ENCODE data around the gene HS3ST4. TPM values are rescaled to one million over a fixed set of nuclear protein-coding genes. Genes with fewer than 3 reads are reported as not detected.

HS3ST4 gene
- polyA plus RNA-seq, 1 donor (not counting 4 experiments of a cell fraction or from before 2014, with no cell fraction given): not detected

DNA sequence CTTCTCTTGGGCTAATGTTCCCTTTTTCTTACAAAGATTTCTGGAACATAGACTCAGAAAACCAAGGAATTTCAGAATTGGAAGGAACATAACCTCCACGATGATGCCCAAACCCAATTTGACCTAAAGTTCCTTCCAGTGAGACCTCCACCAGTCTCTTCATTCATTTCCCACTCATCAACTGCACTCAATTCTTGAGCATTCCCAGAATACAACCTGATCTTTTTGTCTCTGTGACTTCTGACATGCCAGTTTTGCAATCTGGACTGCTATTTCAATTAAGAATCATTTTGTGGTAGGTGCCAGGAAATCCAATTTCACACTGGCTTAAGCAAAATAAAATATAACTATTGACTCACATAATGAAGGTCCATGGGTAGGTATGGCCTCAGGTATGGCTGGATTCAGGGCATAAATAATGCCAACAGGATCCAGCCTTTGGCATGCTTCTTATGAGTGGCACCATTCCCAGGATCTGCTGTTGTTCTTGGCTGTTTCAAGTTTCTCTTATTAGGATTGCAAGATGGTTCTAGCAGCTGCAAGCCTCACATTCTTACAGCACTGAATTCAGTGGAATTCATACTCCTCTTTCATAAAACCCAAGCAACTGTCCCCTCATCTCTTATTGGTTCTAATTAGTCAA lies 184.3 kb downstream of the HS3ST4 start:
- Histone ChIP-seq H2AFZ (ENCODE audit: control insufficient read depth, low read length) (no peak overlapping the region), H4K20me1 (ENCODE audit: control insufficient read depth, extremely low read depth, insufficient read depth, low read length) (no peaks in the 10 kb centered on the region), H3K9me3 (ENCODE audit: control insufficient read depth, low read depth, low read length) (peaks cover 2% of the 10 kb centered on the region), H3K9me1 (ENCODE audit: control insufficient read depth, extremely low read depth, insufficient read depth, low read length) (no peaks in the 10 kb centered on the region), H3K4me1 (ENCODE audit: control insufficient read depth, extremely low read depth, insufficient read depth, low read length) (no peaks in the 10 kb centered on the region), H3K9ac (ENCODE audit: control insufficient read depth, extremely low read depth, insufficient read depth, low read length) (no peak overlapping the region), H3K27me3 (ENCODE audit: control insufficient read depth, extremely low read depth, insufficient read depth, low read length) (no peaks in the 10 kb centered on the region), H3K4me3 (ENCODE audit: control insufficient read depth in 2 of 3, extremely low read depth in 1 of 3, insufficient read depth in 2 of 3, low read depth in 1 of 3, low read length in 3 of 3) (no peak overlapping the region), H3K79me2 (ENCODE audit: control insufficient read depth, insufficient read depth, low read length) (no peaks in the 10 kb centered on the region), H3K36me3 (ENCODE audit: control insufficient read depth in 2 of 2, extremely low read depth in 1 of 2, insufficient read depth in 2 of 2, low read length in 2 of 2) (no peaks in the 10 kb centered on the region), H3K4me2 (ENCODE audit: control insufficient read depth, extremely low read depth, insufficient read depth, low read depth, low read length) (no peak overlapping the region), H3K27ac (ENCODE audit: control insufficient read depth, insufficient read depth, low read length) (no peak overlapping the region)
- dilution Hi-C loops (cut with MboI; ENCODE audit: extremely low pct_ligation_motif_present, low sequenced_read_pairs): no loop called here
- FAIRE-seq: no peak
- no peak for DNase-seq (ENCODE audit: low read depth, low spot score)
- no peak for TF ChIP-seq EZH2 (IDR thresholded peaks at IDR 0.05; ENCODE audit: low read length)
- TF ChIP-seq, protein P1, sequence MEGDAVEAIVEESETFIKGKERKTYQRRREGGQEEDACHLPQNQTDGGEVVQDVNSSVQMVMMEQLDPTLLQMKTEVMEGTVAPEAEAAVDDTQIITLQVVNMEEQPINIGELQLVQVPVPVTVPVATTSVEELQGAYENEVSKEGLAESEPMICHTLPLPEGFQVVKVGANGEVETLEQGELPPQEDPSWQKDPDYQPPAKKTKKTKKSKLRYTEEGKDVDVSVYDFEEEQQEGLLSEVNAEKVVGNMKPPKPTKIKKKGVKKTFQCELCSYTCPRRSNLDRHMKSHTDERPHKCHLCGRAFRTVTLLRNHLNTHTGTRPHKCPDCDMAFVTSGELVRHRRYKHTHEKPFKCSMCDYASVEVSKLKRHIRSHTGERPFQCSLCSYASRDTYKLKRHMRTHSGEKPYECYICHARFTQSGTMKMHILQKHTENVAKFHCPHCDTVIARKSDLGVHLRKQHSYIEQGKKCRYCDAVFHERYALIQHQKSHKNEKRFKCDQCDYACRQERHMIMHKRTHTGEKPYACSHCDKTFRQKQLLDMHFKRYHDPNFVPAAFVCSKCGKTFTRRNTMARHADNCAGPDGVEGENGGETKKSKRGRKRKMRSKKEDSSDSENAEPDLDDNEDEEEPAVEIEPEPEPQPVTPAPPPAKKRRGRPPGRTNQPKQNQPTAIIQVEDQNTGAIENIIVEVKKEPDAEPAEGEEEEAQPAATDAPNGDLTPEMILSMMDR (optimal IDR thresholded peaks at IDR 0.05 in 1 of 3, IDR thresholded peaks at IDR 0.05 in 1 of 3, conservative IDR thresholded peaks at IDR 0.05 in 1 of 3; ENCODE audit: extremely low read depth in 1 of 3, insufficient read depth in 2 of 3, low read length in 3 of 3): no peak

DNA sequence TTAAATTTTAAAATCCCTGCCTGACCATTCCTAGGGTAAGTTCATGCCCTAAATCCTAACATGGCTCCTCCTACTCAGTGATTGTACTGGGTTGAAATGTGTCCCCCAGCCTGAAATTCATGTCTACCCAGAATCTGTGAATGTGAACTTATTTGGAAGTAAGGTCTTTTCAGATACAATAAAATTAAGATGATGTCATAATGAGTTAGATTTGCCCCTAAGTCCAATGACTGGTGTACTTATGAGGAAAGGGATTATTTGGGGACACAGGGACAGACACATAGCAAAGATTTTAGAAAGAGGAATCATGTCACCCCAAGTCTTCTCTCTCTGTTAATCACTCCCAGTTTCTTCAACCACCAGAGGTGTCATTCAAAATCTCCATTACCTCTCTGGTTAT lies 185.3 kb downstream of the HS3ST4 start:
- dilution Hi-C loops (cut with MboI; ENCODE audit: extremely low pct_ligation_motif_present, low sequenced_read_pairs): no loop called here
- no peaks in the 10 kb centered on the region for H3K9me1 ChIP-seq (ENCODE audit: control insufficient read depth, extremely low read depth, insufficient read depth, low read length)
- FAIRE-seq: no peak

More for the DNA sequence above, 185.3 kb downstream of the HS3ST4 start:
- no peak overlapping the region for H3K27ac ChIP-seq (ENCODE audit: control insufficient read depth, insufficient read depth, low read length)
- H2AFZ ChIP-seq (ENCODE audit: control insufficient read depth, low read length): no peak overlapping the region
- no peak overlapping the region for H3K4me2 ChIP-seq (ENCODE audit: control insufficient read depth, extremely low read depth, insufficient read depth, low read depth, low read length)
- no peaks in the 10 kb centered on the region for H4K20me1 ChIP-seq (ENCODE audit: control insufficient read depth, extremely low read depth, insufficient read depth, low read length)
- no peaks in the 10 kb centered on the region for H3K79me2 ChIP-seq (ENCODE audit: control insufficient read depth, insufficient read depth, low read length)
- no peak overlapping the region for H3K9ac ChIP-seq (ENCODE audit: control insufficient read depth, extremely low read depth, insufficient read depth, low read length)
- no peak for DNase-seq (ENCODE audit: low read depth, low spot score)
- no peaks in the 10 kb centered on the region for H3K27me3 ChIP-seq (ENCODE audit: control insufficient read depth, extremely low read depth, insufficient read depth, low read length)
- TF ChIP-seq EZH2 (IDR thresholded peaks at IDR 0.05; ENCODE audit: low read length): no peak
- TF ChIP-seq, protein P1 (optimal IDR thresholded peaks at IDR 0.05 in 1 of 3, IDR thresholded peaks at IDR 0.05 in 1 of 3, conservative IDR thresholded peaks at IDR 0.05 in 1 of 3; ENCODE audit: extremely low read depth in 1 of 3, insufficient read depth in 2 of 3, low read length in 3 of 3): no peak
- no peak overlapping the region for H3K4me3 ChIP-seq (ENCODE audit: control insufficient read depth in 2 of 3, extremely low read depth in 1 of 3, insufficient read depth in 2 of 3, low read depth in 1 of 3, low read length in 3 of 3)
- no peaks in the 10 kb centered on the region for H3K36me3 ChIP-seq (ENCODE audit: control insufficient read depth in 2 of 2, extremely low read depth in 1 of 2, insufficient read depth in 2 of 2, low read length in 2 of 2)
- no peaks in the 10 kb centered on the region for H3K4me1 ChIP-seq (ENCODE audit: control insufficient read depth, extremely low read depth, insufficient read depth, low read length)
- H3K9me3 ChIP-seq (ENCODE audit: control insufficient read depth, low read depth, low read length): peaks cover 2% of the 10 kb centered on the region
